GM18508 (cell line): ENCODE results near the gene ZNF784.
A peak's percentile ranks its signal among the peaks of the same experiment; 100 is the strongest.

Experiments used
- ATAC-seq: cut with Tn5 transposase; IDR thresholded peaks from one replicate; pipeline ENCODE4 v1.9.1; 2021; ENCODE audit warnings: moderate number of reproducible peaks; ENCODE audit not compliant: insufficient read depth, unreplicated experiment

ZNF784 gene

DNA sequence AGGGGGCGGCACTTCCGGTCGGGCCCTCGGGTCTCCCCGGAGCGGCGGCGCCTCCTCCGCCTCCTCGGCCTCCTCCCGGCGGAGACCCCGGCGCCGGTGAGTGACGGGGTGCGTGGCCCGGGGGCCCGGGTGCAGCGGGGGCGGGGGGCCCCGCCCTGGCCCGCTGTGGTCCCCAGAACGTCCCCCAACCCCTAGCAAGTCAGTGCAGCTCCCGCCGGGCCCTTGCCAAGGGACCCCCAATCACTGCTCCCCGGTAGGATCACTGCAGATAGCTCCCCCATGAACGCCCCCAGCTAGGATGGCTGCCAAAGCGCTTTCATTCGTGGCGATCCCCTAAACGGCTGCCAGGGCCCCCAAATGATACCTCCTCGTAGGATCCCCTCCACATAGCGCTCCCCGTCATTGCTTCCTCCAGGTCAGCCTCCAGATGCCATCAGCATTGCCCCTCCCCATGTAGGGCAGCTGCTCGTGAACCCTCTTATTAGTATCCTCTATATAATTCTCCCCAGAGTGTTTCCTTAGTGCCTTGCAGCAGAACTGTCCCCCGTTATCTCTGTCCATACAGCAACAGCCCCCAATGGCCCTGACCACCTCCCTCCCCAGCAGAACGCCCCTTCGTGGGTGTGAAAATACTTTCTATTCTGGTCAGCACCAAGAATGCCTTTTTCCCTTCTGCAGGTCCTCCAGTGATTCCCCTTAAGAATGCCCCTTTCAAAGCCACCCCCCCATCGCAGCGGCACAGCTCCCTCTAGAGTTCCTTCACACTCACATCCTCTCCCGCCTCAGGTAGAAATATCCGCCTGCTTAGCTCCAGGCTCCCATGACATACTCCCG, 18.5 kb downstream of the ZNF784 start, which contains the start of gene ZNF865:
ZNF865 (plus strand) TSS at position 11 of the 834 bp plus-strand sequence. CDS start 7,972 bp downstream, outside the sequence.
- ATAC-seq: no peak

DNA sequence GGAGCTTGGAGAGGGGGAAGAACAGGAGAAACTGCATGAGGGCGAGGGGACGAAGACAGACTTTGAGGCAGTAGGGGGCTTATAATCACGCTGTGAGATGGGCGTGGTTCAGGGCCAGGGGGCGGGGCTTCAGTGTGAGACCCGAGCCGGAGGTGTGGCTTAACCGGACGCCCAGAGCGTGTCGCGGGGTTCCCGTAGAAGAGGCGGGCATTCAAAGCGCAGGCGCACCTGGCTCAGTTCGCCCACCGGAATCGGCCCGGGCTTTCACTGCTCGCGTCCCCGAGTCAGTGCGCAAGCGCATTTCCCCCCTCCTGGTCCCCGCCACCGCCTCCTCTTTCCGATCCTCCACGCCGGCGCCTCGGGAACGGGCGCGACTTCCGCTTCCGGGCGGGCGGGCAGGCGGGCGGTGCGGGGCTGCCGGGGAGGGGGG, 19.1 kb downstream of the ZNF784 start:
- peak; percentile 34 for ATAC-seq

DNA sequence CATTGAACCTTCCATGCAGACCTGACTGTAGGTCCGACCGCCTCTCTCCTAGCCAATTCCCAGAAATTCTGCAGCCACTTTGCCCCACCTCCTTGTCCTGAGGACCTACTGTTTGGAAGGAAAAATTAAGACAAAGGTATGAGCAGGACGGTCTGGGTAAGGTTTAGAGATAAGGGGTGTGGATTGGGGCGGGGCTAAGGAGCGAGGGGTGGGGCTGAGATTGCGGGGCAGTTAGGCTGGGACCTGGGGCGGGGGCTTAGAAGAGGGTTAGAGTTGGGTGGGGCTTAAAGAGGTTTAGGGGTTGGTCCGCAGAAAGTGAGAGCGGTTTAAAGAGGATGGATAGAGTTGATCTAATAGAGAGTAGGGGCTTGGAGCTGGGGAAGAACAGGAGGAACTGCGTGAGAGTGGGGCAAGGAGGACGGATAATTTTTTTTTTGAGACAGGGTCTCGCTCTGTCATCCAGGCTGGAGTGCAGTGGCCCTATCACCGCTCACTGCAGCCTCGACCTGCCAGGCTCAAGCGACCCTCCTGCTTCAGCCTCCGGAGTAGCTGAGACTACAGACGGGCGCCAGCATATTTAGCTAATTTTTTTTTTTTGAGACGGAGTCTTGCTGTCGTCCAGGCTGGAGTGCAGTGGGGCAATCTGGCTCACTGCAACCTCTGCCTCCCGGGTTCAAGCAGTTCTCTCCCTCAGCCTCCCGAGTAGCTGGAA, 20.6 kb downstream of the ZNF784 start:
- ATAC-seq: no peak

DNA sequence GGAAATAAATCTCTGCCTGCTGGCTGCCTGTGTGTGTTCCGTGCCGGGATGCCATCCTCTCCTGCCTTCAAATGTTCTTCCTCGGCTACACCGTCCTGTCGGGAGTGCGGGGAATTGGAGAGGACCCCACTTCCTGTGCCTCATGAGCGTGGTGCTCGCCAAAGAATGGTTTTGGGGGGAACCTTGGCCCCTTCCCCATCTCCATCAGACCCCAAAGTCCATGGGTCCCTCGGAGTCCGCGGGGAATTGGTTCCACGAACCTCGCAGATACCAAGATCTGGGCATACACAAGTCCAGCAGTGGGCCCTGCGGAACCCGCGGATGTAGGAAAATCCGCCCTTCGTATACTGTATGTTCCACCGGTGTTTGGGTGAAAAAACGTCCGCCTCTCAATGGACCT, 21.3 kb downstream of the ZNF784 start:
- no peak for ATAC-seq

DNA sequence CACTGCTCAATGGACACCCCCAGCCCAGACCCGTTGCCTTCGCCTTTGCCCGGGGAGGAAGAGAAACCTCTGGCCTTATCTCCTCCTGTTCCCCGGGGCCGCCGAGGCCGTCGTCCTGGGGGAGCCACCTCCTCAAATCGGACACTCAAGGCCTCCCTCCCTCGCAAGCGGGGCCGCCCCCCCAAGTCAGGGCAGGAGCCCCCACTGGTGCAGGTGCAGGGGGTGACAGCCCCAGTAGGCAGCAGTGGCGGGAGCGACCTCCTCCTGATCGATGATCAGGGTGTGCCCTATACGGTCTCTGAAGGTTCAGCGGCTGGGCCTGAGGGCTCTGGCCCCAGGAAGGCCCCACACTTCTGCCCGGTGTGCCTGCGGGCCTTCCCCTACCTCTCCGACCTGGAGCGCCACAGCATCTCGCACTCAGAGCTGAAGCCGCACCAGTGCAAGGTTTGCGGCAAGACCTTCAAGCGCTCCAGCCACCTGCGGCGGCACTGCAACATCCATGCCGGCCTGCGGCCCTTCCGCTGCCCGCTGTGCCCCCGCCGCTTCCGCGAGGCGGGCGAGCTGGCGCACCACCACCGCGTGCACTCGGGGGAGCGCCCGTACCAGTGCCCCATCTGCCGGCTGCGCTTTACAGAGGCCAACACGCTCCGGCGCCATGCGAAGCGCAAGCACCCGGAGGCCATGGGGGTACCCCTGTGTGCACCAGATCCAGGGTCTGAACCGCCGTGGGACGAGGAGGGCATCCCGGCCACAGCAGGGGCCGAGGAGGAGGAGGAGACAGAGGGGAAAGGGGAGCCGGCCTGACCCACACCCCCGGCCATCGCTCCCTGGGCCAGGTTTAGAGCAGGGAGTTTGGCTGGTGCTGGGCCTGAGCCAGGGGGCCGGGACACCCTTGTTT, 22.0 kb downstream of the ZNF784 start:
- ATAC-seq: no peak

DNA sequence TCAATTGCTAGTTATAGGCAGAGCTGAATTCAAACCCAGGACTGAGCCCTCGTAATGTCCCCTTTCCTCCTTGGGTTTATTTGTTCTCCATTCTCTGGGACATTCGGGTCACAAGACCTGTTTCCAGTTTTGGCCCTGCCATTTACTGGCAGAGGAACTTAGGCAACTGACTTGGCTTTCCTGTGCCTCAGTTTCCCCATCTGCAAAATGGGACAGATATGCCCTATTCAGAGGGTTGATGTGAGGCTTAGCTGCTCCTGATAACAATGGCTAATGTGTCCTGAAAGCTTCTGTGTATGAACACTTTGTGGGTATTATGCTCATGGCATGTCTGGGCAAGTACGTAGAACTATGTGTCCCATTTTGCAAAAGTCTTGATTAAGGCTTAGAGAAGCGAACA, 23.3 kb downstream of the ZNF784 start:
- ATAC-seq: no peak

DNA sequence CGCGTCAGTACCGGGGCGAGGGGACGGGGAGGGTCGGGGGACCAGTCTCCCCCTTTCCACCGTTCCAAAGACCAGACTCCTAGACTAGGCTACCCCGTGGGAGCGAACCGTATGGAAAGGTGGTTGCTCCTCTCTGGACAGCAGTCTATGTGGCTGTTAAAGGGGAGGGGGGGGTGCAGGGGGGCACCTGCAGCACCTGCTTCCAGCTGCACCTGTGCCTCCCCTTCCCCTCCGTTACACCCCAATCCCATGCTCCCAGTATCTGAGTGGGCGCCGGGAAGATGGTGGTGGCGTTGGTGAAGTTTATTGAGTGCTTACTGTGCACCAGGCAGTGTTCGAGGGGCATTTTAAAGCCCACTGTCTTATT, 23.7 kb downstream of the ZNF784 start:
- ATAC-seq: no peak

DNA sequence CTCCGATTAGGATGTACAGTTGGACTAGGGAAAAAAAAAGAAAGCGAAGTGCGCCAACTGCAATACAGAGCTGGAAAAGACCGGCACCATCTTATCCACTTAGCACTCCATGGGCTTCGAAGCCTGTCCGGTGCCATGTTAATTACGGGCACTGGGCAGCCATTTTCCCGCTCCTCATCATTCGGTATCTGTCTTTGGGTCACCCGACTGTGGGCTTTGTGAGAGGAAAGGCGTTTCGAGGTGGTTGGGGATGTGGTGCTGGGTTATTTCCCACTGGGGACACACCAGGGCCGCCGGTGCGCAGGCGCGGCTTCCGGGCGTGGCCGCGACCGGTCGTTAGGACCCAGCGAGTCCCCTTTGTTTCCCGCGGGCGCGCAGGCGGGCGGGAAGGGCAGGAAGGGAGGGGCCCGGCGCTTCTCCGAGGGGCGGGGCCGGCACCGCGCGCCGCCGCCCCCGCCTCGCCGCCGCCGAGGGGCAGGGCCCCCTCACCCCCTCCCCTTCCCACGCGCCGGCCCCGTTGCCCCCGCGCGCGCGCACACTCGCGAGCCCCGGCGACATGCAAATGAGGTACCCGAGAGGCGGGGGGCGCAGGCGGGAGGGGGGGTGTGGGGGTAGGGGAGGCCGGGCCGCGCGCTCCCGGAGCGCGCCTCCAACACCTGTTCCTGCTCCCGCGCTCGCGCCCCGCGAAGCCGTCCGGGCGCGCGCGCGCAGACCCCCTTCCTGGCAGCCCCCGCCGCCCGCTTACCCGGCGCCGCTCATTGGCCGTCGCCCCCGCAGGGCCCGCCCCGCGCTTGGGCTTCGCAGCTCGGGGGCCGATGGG, 24.3 kb downstream of the ZNF784 start, which contains the start of gene ZNF524:
ZNF524 (plus strand) TSS at position 447 of the 820 bp plus-strand sequence. CDS start 1,825 bp downstream, outside the sequence.
- ATAC-seq: peak; percentile 22

DNA sequence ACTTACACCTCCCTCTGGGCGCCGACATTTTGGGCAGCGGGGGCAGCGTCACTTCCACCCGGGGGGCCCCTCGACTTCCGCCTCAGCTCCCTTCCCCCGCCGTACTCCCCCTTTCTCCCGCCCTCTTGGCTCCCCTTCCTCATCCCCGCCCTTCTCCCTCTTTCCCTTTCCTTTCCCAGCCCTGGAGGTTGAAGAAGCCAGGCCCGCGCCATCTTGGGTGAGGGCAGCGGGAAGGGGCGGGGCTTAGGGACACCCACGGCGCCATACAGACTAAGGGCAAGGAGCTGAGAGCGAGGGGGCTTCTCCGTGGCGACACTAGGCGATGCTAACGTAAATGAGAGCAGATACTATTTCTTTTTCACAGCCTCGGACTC, 24.9 kb downstream of the ZNF784 start, which contains the start of gene FIZ1:
FIZ1 (minus strand) TSS at position 50 of the 374 bp plus-strand sequence. CDS start 1,652 bp downstream, outside the sequence.
- ATAC-seq: peak; percentile 28

DNA sequence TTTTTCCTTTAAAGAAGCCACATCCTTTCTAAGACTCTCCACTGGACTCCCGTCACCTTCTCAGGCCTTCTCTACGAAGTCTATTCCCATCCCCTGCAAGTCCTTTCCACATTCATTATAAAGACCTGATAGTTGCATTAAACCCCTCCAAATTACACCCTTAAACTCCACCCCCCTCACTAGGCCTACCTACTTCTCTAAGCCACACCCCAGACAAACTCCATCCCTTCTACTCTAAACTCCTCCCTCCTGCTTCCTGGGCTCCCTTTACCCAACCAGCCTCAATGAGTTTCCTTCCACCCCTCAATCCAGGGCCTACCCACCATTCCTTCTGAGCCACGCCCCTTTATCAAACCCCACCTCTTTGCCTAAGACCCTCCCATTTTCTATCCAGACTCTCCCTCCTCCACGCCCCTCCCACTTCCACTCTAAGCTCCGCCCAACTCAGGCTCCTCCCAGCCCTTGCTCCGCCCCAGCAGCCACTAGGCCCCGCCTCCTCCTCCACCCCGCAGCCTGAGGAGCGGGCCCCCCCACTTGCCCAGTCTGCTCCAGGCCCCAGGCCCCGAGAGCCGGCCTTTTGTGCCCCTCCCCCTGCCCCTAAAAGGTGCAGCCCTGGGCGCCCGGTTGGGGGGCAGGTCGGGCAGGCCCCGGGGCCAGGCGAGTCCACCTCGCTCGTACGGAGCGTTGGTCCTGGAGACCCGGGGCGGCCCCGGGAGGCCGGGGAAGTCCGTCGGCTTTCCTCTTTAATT, 25.5 kb downstream of the ZNF784 start:
- peak; percentile 33 for ATAC-seq

DNA sequence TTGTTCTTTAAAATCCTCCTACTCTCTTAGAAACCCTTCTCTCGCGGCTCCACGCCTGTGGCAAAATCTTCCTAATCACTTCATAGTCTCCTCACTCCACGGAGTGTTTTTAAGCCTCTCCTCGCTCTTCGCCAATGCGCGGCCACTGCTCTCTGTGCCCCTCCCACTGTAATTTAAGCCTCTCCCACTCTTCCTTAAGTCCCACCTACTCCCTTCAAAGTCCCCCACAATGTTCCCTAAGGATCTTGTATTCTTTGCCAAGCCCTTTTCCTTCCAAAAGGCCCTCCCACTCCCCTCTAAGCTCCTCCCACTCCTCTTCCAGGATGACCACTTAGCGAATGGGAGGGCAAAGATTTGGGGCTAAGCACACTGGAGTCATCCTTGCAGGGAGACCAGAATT, 26.3 kb downstream of the ZNF784 start:
- no peak for ATAC-seq

DNA sequence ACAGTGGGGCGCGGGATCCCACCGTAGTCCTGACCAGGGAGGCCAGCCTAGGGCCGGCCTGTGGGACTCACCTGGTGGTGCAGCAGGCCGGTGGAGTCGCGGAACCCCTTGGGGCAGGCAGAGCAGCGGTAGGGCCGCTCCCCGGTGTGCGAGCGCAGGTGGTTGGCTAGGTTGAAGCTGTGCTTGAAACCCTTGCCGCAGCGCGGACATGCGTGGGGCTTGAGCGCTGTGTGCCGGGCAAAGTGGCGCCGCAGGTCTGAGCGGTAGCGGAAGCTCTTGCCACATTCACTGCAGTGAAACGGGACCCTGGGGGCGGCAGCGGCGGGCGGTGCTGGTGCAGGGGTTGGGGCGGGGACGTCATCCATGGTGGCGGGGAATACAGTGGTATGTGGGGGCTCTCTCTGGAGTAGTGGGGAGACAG, 26.9 kb downstream of the ZNF784 start:
- ATAC-seq: no peak

DNA sequence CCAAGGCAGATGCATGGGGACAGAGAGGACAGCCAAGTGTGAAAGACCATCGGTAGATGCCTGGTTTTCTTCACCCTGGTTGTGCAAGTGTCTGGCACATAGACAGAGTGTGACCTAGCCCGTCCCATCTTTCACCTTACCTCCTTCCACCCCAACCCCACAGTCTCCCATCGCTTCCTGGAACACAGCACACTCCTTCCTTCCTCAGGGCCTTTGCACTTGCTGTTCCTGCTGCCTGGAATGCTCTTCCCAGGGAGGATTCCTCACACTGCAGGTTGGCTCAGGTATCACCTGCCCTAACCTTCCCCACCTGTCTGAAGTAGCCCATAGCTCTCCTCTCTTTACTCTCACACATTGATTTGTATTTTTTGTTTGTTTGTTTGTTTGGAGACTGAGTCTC, 28.1 kb downstream of the ZNF784 start:
- no peak for ATAC-seq

DNA sequence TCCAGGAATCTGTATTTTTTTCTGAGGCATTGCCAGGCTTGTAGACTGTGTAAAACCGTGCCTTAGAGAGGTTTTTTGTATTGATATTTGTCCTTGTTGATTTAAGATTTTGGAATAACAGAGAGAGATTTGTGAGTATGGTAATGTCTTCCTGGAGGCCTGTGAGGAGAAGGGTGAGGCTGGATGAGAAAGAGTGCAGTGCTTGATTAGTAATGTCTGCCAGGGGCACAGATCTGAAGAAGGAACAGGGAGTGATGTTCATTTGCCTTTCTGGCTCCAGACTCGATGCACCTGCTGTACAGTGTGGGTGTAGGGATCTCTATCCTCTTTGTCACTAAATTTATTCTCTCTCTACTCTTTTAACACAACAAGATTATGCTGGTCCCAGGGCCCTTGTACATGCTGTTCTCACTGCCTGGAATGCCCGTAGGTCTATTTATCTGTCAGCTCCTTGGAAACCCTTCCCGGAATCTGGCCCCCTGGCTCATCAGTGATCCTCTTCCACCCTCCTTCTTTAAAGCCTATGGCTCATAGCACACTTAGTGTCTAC, 29.3 kb downstream of the ZNF784 start:
- ATAC-seq: no peak

DNA sequence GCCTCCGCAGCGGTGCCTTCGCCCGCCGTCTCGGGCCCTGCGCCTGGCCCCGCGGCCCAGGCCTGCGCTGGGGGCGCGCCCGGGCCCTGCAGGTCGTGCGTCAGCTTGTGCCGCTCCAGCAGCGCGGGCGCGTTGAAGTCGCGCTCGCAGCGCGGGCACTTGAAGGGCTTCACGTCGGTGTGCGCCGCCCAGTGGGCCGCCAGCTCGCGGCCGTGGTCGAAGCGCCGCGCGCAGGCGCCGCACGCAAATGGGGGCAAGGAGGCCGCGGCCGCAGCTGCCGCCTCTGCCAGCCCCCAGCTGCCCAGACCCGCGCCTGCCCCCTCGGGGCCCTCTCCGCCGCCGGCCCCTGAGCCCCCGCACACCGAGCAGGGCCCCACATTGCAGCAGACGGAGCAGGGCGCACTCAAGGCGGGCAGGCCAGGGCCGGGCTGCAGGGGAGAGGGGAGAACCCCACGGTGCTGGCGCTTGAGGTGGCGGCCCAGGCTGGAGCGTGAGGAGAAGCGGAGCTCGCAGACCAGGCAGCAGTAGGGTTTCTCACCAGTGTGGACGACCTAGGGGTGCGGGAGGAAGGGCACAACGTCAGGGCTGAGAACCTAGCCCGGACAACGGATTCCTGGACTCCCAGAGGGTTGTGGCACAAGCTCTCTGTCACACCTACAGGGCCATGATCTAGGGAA, 31.1 kb downstream of the ZNF784 start:
- ATAC-seq: no peak

DNA sequence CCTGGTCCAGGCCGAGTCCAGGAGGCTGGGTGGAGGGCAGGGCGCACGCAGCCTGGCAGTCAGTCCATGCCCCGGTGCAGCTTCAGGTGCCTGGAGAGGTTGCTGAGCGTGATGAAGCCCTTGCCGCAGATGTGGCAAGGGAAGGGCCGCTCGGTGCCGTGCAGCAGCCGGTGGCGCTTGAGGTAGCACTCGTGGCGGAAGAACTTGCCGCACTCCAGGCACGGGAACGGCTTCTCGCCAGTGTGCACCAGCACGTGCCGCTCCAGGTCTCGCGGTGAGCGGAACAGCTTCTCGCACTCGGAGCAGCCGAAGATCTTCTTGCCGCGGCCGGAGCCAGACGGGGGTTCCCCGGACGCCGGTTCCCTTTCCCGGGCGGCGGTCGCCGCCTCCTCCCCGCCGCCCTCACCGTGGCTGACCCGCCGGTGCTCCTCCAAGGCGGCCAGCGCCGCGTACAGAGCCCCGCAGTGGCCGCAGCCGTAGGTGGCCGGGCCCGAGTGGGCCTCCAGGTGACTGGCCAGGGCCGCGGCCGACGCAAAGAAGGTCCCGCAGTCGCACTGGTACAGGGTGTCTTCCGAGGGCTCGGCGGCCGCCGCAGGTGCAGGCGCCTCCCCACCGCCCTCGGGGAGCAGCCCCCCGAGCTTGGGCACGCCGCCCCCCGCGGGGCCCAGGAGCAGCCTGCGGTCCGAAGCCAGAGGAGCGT, 31.8 kb downstream of the ZNF784 start:
- ATAC-seq: no peak

DNA sequence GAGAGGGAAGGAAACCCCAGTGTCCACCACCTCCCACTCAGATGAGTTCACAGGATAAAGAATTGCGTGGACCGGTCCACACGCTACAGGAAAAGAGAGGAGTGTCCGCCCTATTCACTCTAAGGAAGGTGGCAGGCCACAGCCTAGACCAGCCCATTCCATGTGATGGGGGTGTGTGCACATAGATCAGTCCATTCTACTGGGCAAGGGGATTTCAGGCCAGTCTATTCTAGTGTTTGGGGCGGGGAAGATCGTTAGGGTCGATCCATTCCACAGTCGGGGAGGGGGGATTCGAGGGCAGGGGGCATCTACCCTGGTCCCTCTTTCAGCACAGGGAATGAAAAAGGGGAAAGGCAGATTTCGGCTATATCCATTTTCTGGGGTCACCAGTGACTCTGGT, 32.8 kb downstream of the ZNF784 start:
- no peak for ATAC-seq
